KMS-11 (cell line): ENCODE data around the gene CELA2B.

ENCODE experiments used
- H2AFZ ChIP-seq: fragments of 200-600 bp; sonication (generic); 2 replicates; pipeline ENCODE4 v1.6.1; 2016; ENCODE audit warnings: antibody characterized with exemption, mixed run types, low read depth
- H3K27ac ChIP-seq: fragments of 200-600 bp; sonication (generic); 2 replicates; pipeline ENCODE4 v1.6.1; 2016; ENCODE audit warnings: mild to moderate bottlenecking, mixed run types
- H3K27me3 ChIP-seq: fragments of 200-600 bp; sonication (generic); 2 replicates; pipeline ENCODE4 v1.6.1; 2017; ENCODE audit warnings: mild to moderate bottlenecking, low read depth, mixed run types, moderate library complexity; ENCODE audit not compliant: insufficient read depth
- H3K36me3 ChIP-seq: fragments of 200-600 bp; sonication (generic); 2 replicates; pipeline ENCODE4 v1.6.1; 2017; ENCODE audit warnings: mild to moderate bottlenecking, mixed run types; ENCODE audit not compliant: insufficient read depth
- H3K4me1 ChIP-seq: fragments of 200-600 bp; sonication (generic); 2 replicates; pipeline ENCODE4 v1.6.1; 2016; ENCODE audit warnings: mild to moderate bottlenecking, low read depth, mixed run types; ENCODE audit not compliant: poor library complexity, severe bottlenecking
- H3K4me2 ChIP-seq: fragments of 200-600 bp; sonication (generic); 2 replicates; pipeline ENCODE4 v1.7.0; 2016; ENCODE audit warnings: mild to moderate bottlenecking, mixed run types
- H3K4me3 ChIP-seq: fragments of 200-600 bp; sonication (generic); IDR thresholded peaks from 2 replicates; pipeline ENCODE4 v1.6.1; 2017; ENCODE audit warnings: low read depth, low read length, mixed read lengths; ENCODE audit not compliant: insufficient read depth
- H3K79me2 ChIP-seq: fragments of 200-600 bp; sonication (generic); 2 replicates; pipeline ENCODE4 v1.6.1; 2016; ENCODE audit warnings: low read depth, mixed run types; ENCODE audit not compliant: insufficient read depth
- H3K9ac ChIP-seq: fragments of 200-600 bp; sonication (generic); 2 replicates; pipeline ENCODE4 v1.6.1; 2016; ENCODE audit warnings: mild to moderate bottlenecking, mixed run types
- H4K20me1 ChIP-seq: fragments of 200-600 bp; sonication (generic); 2 replicates; pipeline ENCODE4 v1.6.1; 2016; ENCODE audit warnings: mild to moderate bottlenecking, mixed run types; ENCODE audit not compliant: insufficient read depth
- CTCF ChIP-seq: fragments of 200-600 bp; sonication (generic); conservative IDR thresholded peaks from 2 replicates; pipeline ENCODE4 v1.6.1; 2017; ENCODE audit warnings: low read depth, mild to moderate bottlenecking, antibody characterized with exemption, low read length, moderate library complexity, mixed read lengths

Gene CELA2B

GRCh38 chr1:15452866-15453571, 22.9 kb upstream of the CELA2B start:
- Histone ChIP-seq H3K4me3 (no peak overlapping the region), H2AFZ (no peak overlapping the region), H3K9ac (no peak overlapping the region), H3K36me3 (no peaks in the 10 kb centered on the region), H3K79me2 (no peaks in the 10 kb centered on the region), H3K4me2 (no peak overlapping the region), H3K4me1 (no peaks in the 10 kb centered on the region), H3K27ac (no peak overlapping the region), H4K20me1 (no peaks in the 10 kb centered on the region), H3K27me3 (no peaks in the 10 kb centered on the region)
- TF ChIP-seq CTCF, result no peak

GRCh38 chr1:15453734-15454133, 22.2 kb upstream of the CELA2B start:
- Histone ChIP-seq H3K4me2 (no peak overlapping the region), H3K36me3 (no peaks in the 10 kb centered on the region), H2AFZ (no peak overlapping the region)

GRCh38 chr1:15454256-15454655, 21.6 kb upstream of the CELA2B start:
- TF ChIP-seq CTCF, result no peak
- Histone ChIP-seq H3K36me3 (no peaks in the 10 kb centered on the region), H3K4me1 (no peaks in the 10 kb centered on the region), H3K9ac (no peak overlapping the region), H4K20me1 (no peaks in the 10 kb centered on the region), H3K4me2 (no peak overlapping the region), H2AFZ (no peak overlapping the region), H3K27ac (no peak overlapping the region), H3K79me2 (no peaks in the 10 kb centered on the region), H3K27me3 (no peaks in the 10 kb centered on the region), H3K4me3 (no peak overlapping the region)

More at GRCh38 chr1:15453734-15454133, 22.2 kb upstream of the CELA2B start:
- TF ChIP-seq CTCF, result no peak
- Histone ChIP-seq H3K4me1 (no peaks in the 10 kb centered on the region), H3K79me2 (no peaks in the 10 kb centered on the region), H4K20me1 (no peaks in the 10 kb centered on the region), H3K4me3 (no peak overlapping the region), H3K9ac (no peak overlapping the region), H3K27me3 (no peaks in the 10 kb centered on the region), H3K27ac (no peak overlapping the region)

GRCh38 chr1:15455522-15455921, 20.4 kb upstream of the CELA2B start:
- Histone ChIP-seq H3K79me2 (no peaks in the 10 kb centered on the region), H3K27me3 (no peaks in the 10 kb centered on the region), H3K27ac (no peak overlapping the region), H4K20me1 (no peaks in the 10 kb centered on the region), H2AFZ (no peak overlapping the region), H3K9ac (no peak overlapping the region), H3K4me1 (no peaks in the 10 kb centered on the region), H3K4me3 (no peak overlapping the region), H3K36me3 (no peaks in the 10 kb centered on the region), H3K4me2 (no peak overlapping the region)
- no peak for TF ChIP-seq CTCF
